ENCODE data around the gene MAP6.

Gene MAP6

DNA sequence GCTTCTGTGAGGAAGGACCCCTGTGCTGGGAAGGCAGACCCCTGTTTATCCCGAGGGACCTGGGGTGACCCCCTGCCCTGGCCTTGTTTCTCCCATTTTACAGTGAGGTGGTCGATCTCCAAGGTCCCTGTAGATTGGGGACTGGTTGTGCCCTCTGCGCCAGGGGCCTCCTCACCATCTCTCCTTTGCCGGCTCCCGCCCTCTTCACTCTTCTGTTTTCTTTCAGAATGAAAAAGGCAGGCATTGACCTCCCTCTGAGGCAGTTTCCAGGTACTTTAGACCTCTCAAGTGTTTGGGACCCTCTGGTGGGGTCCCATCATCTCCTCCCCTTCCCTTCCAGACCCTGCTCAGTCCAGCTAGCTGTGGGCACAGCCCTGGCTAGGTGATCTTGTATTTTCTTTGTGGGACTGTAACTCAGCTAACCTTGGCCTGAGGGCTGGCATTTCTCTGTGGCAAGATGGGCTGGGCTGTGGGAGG, 105.3 kb downstream of the MAP6 start:
- peak overlapping the region; percentile 95 to 98 for H3K4me3 ChIP-seq (replicated peaks in 1 of 2; ENCODE audit: low read depth in 2 of 2, low read length in 2 of 2)
- DNase-seq (ENCODE audit: low read depth in 2 of 2) = no peak
- no peak for TF ChIP-seq CTCF (IDR thresholded peaks at IDR 0.05; ENCODE audit: low read depth, low read length)

DNA sequence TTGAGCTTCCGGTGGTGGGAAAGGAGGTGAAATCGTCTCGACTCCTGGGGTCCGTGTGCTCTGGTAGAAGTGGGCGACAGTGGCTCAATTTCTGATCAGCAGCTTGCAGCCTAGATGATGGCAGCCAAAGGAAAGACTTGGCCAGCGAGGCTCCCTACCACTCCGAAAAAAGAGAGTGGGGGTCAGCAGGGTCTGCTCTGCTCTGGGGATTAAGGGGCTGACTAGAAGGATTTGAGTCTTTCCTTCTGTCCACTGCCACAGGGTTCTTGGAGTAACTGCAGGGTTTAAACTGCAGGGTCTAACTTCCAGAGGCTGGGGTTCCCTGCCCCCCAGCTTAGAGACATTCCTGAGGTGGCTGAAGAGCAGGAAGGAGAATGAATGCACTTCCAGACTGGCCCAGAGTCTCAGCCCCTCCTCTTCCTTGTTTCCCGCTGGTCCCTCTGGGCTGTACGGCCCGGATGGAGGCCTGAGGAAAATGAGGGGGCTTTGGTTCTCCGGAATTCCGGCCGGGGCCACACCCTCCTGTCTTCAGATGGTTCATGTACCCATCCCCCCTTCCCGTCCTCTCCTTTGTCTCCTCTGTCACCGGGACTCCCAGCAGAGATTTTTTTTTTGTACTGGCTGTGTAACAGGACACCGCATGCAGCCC, 105.9 kb downstream of the MAP6 start:
- H3K4me3 ChIP-seq (replicated peaks in 1 of 2; ENCODE audit: low read depth in 2 of 2, low read length in 2 of 2) = peak overlapping the region; percentile 95 to 98
- no peak for TF ChIP-seq CTCF (IDR thresholded peaks at IDR 0.05; ENCODE audit: low read depth, low read length)
- DNase-seq (ENCODE audit: low read depth in 2 of 2) = peak; percentile 70 to 84

DNA sequence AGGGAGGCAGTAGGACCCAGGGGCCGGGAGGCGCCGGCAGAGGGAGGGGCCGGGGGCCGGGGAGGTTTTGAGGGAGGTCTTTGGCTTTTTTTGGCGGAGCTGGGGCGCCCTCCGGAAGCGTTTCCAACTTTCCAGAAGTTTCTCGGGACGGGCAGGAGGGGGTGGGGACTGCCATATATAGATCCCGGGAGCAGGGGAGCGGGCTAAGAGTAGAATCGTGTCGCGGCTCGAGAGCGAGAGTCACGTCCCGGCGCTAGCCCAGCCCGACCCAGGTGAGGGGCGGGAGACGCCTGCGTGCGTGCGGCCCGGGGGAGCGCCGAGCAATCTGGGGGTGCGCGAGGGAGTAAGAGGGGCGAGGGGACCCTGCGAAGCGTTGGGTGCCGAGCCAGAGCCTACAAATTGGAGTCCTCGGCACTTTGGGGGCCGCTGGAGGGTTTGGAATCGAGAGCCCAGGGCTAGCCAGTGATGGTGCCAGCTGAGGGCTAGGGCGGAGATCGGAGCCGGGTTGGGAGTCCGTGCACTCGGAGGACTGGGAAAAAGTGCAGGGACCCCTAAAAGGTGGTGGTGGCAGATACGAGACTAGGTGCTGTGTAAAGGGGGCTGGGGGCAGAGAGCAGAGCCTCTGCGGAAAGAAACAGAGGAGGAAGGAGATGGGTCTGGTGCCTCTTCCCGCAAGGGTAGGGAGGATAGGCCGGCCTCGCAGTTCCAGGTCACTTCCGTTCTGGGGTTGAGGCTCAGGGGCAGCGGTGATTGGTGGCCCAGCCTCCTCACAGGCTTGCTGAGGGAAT, 106.6 kb downstream of the MAP6 start, which contains the start of gene SERPINH1:
SERPINH1 (plus strand) TSS at position 206 of the 788 bp plus-strand sequence. CDS start 4,097 bp downstream, outside the sequence.
- DNase-seq (ENCODE audit: low read depth in 2 of 2) = peak; percentile 90 to 96
- no peak for TF ChIP-seq CTCF (IDR thresholded peaks at IDR 0.05; ENCODE audit: low read depth, low read length)
- H3K4me3 ChIP-seq (replicated peaks in 1 of 2; ENCODE audit: low read depth in 2 of 2, low read length in 2 of 2) = peak within 1 kb of the TSS; percentile 95 to 98

DNA sequence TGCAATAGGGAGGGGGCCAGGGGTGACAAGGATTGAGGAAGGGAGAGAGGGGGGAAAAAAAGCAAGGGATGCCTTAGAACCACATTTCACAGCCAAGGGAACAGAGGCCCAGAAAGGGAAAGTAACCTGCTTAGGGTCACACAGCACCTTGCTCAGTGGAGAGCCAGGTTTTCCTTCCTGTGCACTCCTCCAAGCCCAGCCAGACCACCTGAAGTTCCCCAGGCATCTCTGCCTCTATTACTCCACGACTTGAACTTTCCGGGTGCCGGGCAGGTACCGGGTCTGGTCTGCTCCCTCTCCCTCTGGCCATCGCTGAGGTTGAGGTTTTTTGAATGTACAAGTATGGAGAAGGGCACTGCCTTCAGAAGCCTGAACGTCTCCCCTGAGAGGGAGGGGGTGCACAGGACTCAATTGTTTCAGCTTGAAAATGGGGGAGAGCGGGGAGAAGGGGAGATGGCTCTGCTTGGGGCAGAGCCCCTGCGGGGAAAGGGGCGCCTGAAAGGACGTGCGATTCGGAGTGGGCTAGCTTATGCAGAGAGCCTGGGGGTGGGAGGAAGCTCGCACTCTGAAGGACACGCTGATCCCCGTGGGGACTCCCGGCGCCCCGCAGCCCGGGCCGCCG, 107.3 kb downstream of the MAP6 start:
- DNase-seq (ENCODE audit: low read depth in 2 of 2) = no peak
- no peak for TF ChIP-seq CTCF (IDR thresholded peaks at IDR 0.05; ENCODE audit: low read depth, low read length)
- H3K4me3 ChIP-seq (replicated peaks in 1 of 2; ENCODE audit: low read depth in 2 of 2, low read length in 2 of 2) = peak overlapping the region; percentile 95 to 98

DNA sequence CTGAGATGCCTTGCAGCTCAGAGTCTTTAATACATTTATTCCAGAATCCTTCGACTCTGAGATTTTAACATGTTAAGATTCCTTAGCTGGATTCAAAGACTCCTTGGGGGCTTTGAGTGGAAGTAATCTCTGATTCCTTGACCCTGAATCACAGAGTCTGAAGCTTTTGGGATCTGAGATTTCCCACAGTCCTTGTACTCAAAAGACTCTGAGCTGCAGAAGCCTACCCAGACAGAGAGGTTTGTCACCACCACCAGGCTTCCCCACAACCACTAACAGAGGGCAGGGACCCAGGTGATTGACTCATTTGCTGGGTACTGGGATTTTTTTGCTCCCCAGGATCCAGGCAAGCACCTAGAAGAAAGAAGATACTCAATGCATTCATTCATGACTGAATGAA, 108.2 kb downstream of the MAP6 start:
- no peak overlapping the region for H3K4me3 ChIP-seq (replicated peaks in 1 of 2; ENCODE audit: low read depth in 2 of 2, low read length in 2 of 2)
- TF ChIP-seq CTCF (IDR thresholded peaks at IDR 0.05; ENCODE audit: low read depth, low read length) = no peak
- DNase-seq (ENCODE audit: low read depth in 2 of 2) = peak in 1 of 2 donors; percentile 52

DNA sequence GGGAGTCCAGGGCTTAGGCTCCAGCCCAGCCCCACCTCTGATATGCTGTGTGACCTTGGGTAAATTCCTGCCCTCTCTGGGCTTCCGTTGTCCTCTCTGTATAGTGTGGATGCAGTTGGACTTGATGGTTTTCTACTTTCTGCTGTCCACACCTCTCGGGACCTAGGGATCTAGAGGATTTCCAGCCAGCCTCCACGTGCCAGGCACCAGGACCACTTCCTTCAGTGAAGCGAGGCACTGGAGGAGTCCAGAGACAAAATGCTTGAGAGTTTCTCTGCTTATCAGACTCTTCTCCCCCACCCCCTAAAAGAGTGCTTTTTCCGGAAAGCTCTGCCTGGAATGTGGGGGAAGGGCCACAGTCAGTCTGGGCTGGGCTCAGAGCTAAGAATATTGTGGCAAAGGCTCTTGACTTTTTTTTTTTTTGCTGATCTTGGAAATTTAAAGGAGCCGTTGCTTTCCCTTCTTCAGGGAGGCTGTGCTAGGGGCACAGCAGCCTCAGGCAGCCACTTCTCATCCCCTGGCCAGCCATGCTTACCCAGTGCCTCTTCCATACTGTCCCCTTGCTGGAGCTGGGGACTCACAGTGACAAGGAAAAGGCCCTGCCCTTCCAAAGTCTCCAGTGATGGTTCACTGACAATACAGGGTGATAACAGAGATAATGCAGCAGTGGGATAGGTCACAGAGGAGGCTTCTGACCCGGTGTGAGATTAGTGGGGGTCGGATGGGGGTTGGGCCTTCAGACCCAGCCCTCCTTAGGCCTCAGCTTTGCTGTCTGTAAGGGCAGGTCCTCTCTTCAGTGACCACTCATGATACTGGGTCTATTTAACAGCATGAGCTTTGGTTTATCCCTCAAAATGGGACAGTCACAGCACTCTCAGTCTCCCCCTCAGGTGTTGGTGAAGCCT, 109.6 kb downstream of the MAP6 start:
- H3K4me3 ChIP-seq (replicated peaks in 1 of 2; ENCODE audit: low read depth in 2 of 2, low read length in 2 of 2) = peak overlapping the region; percentile 15 to 18
- DNase-seq (ENCODE audit: low read depth in 2 of 2) = peak; percentile 70 to 97
- TF ChIP-seq CTCF (IDR thresholded peaks at IDR 0.05; ENCODE audit: low read depth, low read length) = no peak

Data from cardiac fibroblast (primary cell).